ENCODE data around the gene THG1L.

GRCh38 chr5:157713830-157714595, 17.2 kb upstream of the THG1L start:
- TF ChIP-seq CTCF (IDR thresholded peaks at IDR 0.05), result no peak
- TF ChIP-seq POLR2A (IDR thresholded peaks at IDR 0.05), result no peak
- no peak for TF ChIP-seq EP300 (IDR thresholded peaks at IDR 0.05; ENCODE audit: low read depth)
- no peak for TF ChIP-seq POLR2AphosphoS5 (IDR thresholded peaks at IDR 0.05)

Measured in transverse colon (tissue), 4 donors.